ENCODE data around the gene OS9. TPM values are rescaled to one million over a fixed set of nuclear protein-coding genes. Genes with fewer than 3 reads are reported as not detected.

OS9 gene
- polyA plus RNA-seq, 2 of the 4 experiments (the other 2 are of a cell fraction) = 128 to 183 TPM

DNA sequence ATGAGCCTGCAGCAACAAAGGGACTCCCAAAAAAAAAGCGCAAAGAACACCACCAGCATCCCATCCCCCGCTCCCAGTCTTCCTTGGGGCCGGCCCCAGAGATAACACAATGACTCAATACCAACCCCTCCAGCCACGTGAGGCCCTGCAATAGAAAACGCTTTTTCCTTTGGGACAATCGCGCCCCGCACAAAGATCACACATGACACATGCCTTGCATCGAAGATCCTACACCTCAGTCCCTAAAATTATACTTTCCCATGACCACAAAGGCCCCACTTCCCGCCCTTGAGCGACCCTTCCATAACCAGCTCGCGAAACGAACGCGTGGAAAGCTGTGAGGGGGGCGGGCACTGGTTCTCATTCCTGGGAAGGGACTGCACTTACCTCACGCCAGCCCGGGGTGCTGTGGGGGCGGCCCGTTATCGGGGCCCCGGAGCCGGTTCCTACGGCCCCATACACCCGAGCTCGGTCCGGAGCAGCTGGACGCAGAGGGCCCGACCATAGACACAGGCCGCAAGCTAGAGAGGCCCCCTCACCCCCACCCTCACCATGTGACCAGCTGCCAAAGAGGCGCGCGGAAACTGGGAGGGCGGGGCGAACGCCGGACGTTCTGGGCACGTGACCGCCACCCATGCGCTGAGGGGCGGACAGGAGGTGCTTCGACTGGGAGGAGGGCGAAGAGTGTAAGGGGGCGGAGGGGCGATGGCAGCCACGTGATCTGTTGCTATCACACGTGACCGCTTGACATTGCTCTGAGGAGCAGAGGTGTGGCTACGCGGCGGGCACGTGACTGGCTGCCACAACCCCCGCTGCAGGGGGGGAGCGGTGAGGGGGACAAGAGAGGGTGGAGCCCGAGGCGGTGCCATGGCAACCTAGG, 58.1 kb downstream of the OS9 start, which contains the start of gene CDK4 (continued):
- TF ChIP-seq FOSB (CRISPR knock-in tag; IDR thresholded peaks at IDR 0.05) (0 out of 2 replicates have a peak, but pooled peaks have one; percentile 60), ESRRA (IDR thresholded peaks at IDR 0.05; ENCODE audit: borderline replicate concordance, low read length) (no peak), BCL3 (IDR thresholded peaks at IDR 0.05) (peak; percentile 58; the same call in 1 of the 3 replicates), EHMT2 (IDR thresholded peaks at IDR 0.05; ENCODE audit: low read depth) (no peak), KDM5A (IDR thresholded peaks at IDR 0.05) (peak; percentile 44; the same call in 1 of the 2 replicates), HEYL (CRISPR knock-in tag; IDR thresholded peaks at IDR 0.05) (no peak), CEBPB (IDR thresholded peaks at IDR 0.05) (no peak), SMC3 (IDR thresholded peaks at IDR 0.05) (no peak), TFCP2L1 (CRISPR knock-in tag; IDR thresholded peaks at IDR 0.05) (no peak), RFX5 (IDR thresholded peaks at IDR 0.05) (peak; percentile 88), CHD2 (IDR thresholded peaks at IDR 0.05; ENCODE audit: low read length, partially characterized antibody) (no peak), HES2 (IDR thresholded peaks at IDR 0.05) (no peak), HOXB5 (CRISPR knock-in tag; IDR thresholded peaks at IDR 0.05) (peak; percentile 81), GATA3 (IDR thresholded peaks at IDR 0.05; ENCODE audit: borderline replicate concordance) (peak; percentile 45; the same call in 1 of the 2 replicates), NFE2L2 (conservative IDR thresholded peaks at IDR 0.05; ENCODE audit: low read length) (no peak), EHF (CRISPR knock-in tag; IDR thresholded peaks at IDR 0.05) (no peak; the same call in 1 of the 2 replicates), HOXB13 (CRISPR knock-in tag; IDR thresholded peaks at IDR 0.05; ENCODE audit: low read depth) (0 out of 2 replicates have a peak, but pooled peaks have one; percentile 63), HDAC2 (IDR thresholded peaks at IDR 0.05) (no peak), TP53 (CRISPR knock-in tag; IDR thresholded peaks at IDR 0.05) (no peak), CBX8 (IDR thresholded peaks at IDR 0.05) (no peak), JUN (IDR thresholded peaks at IDR 0.05) (peak; percentile 35 to 72; a peak in 2 of 5 replicates), PHF8 (IDR thresholded peaks at IDR 0.05; ENCODE audit: borderline replicate concordance, low read depth) (peak; percentile 86), MAZ (IDR thresholded peaks at IDR 0.05; ENCODE audit: borderline replicate concordance, low read depth, low read length) (peak; percentile 85), CHD4 (IDR thresholded peaks at IDR 0.05; ENCODE audit: borderline replicate concordance) (no peak), ZC3H11A (IDR thresholded peaks at IDR 0.05) (no peak), NR3C1 (IDR thresholded peaks at IDR 0.05) (no peak), ZSCAN20 (CRISPR knock-in tag; IDR thresholded peaks at IDR 0.05) (no peak), SREBF2 (IDR thresholded peaks at IDR 0.05) (no peak), CTCF (IDR thresholded peaks at IDR 0.05) (no peak), RNF2 (IDR thresholded peaks at IDR 0.05; ENCODE audit: borderline replicate concordance, low read depth) (no peak), CBX2 (IDR thresholded peaks at IDR 0.05; ENCODE audit: borderline replicate concordance, low read depth) (no peak), FOSL2 (IDR thresholded peaks at IDR 0.05) (no peak), FOSL2 (CRISPR knock-in tag; IDR thresholded peaks at IDR 0.05) (no peak; the same call in 1 of the 2 replicates), HOXA7 (CRISPR knock-in tag; IDR thresholded peaks at IDR 0.05) (peak; percentile 63; the same call in 1 of the 2 replicates), ZNF302 (CRISPR knock-in tag; IDR thresholded peaks at IDR 0.05) (no peak)
- TF ChIP-seq, protein P1, sequence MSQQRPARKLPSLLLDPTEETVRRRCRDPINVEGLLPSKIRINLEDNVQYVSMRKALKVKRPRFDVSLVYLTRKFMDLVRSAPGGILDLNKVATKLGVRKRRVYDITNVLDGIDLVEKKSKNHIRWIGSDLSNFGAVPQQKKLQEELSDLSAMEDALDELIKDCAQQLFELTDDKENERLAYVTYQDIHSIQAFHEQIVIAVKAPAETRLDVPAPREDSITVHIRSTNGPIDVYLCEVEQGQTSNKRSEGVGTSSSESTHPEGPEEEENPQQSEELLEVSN (IDR thresholded peaks at IDR 0.05; ENCODE audit: borderline replicate concordance, low read depth) = peak; percentile 93
- TF ChIP-seq, protein P2, sequence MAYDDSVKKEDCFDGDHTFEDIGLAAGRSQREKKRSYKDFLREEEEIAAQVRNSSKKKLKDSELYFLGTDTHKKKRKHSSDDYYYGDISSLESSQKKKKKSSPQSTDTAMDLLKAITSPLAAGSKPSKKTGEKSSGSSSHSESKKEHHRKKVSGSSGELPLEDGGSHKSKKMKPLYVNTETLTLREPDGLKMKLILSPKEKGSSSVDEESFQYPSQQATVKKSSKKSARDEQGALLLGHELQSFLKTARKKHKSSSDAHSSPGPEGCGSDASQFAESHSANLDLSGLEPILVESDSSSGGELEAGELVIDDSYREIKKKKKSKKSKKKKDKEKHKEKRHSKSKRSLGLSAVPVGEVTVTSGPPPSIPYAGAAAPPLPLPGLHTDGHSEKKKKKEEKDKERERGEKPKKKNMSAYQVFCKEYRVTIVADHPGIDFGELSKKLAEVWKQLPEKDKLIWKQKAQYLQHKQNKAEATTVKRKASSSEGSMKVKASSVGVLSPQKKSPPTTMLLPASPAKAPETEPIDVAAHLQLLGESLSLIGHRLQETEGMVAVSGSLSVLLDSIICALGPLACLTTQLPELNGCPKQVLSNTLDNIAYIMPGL (CRISPR knock-in tag; IDR thresholded peaks at IDR 0.05; ENCODE audit: borderline replicate concordance) = no peak
- TF ChIP-seq, protein P3, sequence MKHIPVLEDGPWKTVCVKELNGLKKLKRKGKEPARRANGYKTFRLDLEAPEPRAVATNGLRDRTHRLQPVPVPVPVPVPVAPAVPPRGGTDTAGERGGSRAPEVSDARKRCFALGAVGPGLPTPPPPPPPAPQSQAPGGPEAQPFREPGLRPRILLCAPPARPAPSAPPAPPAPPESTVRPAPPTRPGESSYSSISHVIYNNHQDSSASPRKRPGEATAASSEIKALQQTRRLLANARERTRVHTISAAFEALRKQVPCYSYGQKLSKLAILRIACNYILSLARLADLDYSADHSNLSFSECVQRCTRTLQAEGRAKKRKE (CRISPR knock-in tag; IDR thresholded peaks at IDR 0.05; ENCODE audit: low read depth) = no peak

All from A549 (cell line).